Lower leg skin (tissue), 4 donors: Measurements from ENCODE around the gene NFIX. TPM values are rescaled to one million over a fixed set of nuclear protein-coding genes. Genes with fewer than 3 reads are reported as not detected.

Experiments
- DNase-seq, 2 donors: peaks; one replicate each; pipeline ENCODE4 v3.0.0-alpha.2; 2019; ENCODE audit warnings: low spot score in 2 of 2
- H3K4me3 ChIP-seq: fragments of 200-600 bp; sonication (generic); 2 replicates; pipeline ENCODE4 v1.5.1; 2017; ENCODE audit warnings: mild to moderate bottlenecking, low read depth; ENCODE audit not compliant: poor library complexity, severe bottlenecking
- POLR2A ChIP-seq, 2 donors: fragments of 450-650 bp; IDR thresholded peaks; one replicate each; pipeline ENCODE4 v1.6.1; 2016 to 2017; ENCODE audit warnings: antibody characterized with exemption in 2 of 2, mild to moderate bottlenecking in 1 of 2, moderate library complexity in 1 of 2
- WGBS, 2 donors: methylation state at CpG; one replicate each; pipeline ENCODE4 v1.1.5; 2018; 5-methylcytosine and 5-hydroxymethylcytosine counted together
- intact Hi-C: fragments of 100-400 bp; cut with DNase I; formaldehyde crosslinking; loops from one replicate; pipeline ENCODE4 v1.15.0; 2023; ENCODE audit warnings: low total_unique reads
- total RNA-seq, 4 donors: library from RNA; depleted of rRNA; stranded (reverse); fragments of >200 nt; gene quantifications; one replicate each; pipeline ENCODE4 v1.1.0, GENCODE V29; 2016
- TF ChIP-seq, protein P1 (sequence below), 3 donors: fragments of 450-650 bp; IDR thresholded peaks; one replicate each; pipeline ENCODE4 v1.5.1; 2016; ENCODE audit warnings: antibody characterized with exemption in 3 of 3, mild to moderate bottlenecking in 3 of 3, moderate library complexity in 2 of 3

Gene NFIX
- total RNA-seq, 4 donors from 2014 or later: 119 to 177 (median 136) TPM

DNA sequence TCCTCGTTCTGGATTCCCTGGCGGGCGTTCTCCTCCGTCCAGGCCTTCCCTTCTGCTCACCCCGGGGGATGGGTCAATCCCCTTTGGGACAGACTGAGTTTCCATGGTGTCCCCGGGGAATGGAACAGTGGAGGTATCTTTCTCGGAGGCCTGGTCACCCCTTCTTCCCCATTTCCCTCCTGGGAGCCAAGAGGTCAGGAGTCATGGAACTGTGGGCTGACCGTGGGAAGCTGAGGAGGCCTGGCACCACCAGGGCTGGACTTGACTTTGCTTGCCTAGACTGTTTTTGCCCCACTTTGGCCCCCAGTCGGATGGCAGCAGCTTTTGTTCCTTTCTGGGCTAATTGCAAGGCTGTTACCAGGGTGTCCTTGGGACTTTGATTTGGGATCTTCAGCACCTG is 124.8 kb downstream of the NFIX start:
- no peak overlapping the region for H3K4me3 ChIP-seq
- intact Hi-C loops: no loop called here
- 70 to 71% methylated on average over 6 to 8 of the region's 9 CpGs for WGBS, 2 donors
- TF ChIP-seq, protein P1, sequence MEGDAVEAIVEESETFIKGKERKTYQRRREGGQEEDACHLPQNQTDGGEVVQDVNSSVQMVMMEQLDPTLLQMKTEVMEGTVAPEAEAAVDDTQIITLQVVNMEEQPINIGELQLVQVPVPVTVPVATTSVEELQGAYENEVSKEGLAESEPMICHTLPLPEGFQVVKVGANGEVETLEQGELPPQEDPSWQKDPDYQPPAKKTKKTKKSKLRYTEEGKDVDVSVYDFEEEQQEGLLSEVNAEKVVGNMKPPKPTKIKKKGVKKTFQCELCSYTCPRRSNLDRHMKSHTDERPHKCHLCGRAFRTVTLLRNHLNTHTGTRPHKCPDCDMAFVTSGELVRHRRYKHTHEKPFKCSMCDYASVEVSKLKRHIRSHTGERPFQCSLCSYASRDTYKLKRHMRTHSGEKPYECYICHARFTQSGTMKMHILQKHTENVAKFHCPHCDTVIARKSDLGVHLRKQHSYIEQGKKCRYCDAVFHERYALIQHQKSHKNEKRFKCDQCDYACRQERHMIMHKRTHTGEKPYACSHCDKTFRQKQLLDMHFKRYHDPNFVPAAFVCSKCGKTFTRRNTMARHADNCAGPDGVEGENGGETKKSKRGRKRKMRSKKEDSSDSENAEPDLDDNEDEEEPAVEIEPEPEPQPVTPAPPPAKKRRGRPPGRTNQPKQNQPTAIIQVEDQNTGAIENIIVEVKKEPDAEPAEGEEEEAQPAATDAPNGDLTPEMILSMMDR (IDR thresholded peaks at IDR 0.05): no peak
- TF ChIP-seq POLR2A (IDR thresholded peaks at IDR 0.05): no peak
- no peak for DNase-seq

DNA sequence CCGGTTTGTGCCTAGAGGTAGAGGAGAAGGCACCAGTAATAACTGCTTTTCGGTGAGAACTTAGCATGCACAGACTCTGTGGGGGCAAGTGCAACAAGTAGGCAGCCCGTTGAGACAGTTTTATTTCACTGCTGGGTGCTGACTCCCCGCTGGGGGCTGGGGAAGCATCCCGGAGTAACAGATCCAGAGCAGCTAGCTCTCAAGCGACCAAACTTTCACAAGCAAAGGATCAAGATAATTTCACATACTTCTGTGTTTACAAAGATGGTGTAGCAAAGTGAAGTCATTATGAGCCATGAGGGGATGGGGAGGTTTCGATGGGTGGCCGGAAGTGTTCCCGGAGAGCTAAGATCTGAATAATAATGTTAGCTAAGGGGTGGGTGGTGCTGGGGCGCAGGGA is 125.5 kb downstream of the NFIX start:
- DNase-seq: no peak
- no peak for TF ChIP-seq POLR2A (IDR thresholded peaks at IDR 0.05)
- TF ChIP-seq, protein P1 (IDR thresholded peaks at IDR 0.05): no peak
- intact Hi-C loops: no loop called here
- H3K4me3 ChIP-seq: no peak overlapping the region
- WGBS, 2 donors: 74 to 77% methylated on average over 10 of the region's 10 CpGs

DNA sequence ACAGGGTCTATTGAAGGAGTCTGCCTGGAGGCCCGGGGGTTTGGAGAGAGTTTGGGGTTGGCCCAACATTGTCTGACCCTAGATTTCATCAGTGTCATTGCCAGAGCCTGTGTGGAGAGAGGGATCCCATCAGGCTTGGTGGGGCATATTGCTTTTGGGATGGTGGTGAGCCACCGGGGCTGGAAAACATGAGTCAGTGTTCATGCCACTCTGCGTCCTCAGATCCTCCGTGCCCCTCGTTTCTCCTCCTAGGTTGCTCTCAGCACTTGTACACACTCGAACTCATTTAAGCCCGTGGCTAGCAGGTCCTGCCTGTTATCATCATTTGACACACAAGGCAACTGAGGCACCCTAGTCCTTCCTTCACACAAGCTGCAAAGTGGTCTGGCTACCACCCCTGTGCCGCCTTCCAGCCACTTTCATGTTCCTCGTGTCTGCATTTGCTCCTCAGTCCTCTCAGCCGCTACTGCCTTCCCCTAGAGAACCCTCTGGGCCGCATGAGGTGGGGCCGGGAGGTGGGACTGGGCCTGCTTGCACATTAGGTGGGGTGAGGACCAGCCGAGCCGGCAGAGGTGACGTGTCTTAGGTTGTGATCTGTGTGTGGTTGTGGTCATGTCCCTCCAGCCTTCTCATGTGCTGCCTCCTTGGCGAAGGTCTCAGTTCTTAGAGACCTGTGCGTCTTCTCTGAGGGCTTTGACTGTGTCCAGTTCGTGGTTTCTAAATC is 126.4 kb downstream of the NFIX start:
- no peak for TF ChIP-seq POLR2A (IDR thresholded peaks at IDR 0.05)
- TF ChIP-seq, protein P1 (IDR thresholded peaks at IDR 0.05): no peak

DNA sequence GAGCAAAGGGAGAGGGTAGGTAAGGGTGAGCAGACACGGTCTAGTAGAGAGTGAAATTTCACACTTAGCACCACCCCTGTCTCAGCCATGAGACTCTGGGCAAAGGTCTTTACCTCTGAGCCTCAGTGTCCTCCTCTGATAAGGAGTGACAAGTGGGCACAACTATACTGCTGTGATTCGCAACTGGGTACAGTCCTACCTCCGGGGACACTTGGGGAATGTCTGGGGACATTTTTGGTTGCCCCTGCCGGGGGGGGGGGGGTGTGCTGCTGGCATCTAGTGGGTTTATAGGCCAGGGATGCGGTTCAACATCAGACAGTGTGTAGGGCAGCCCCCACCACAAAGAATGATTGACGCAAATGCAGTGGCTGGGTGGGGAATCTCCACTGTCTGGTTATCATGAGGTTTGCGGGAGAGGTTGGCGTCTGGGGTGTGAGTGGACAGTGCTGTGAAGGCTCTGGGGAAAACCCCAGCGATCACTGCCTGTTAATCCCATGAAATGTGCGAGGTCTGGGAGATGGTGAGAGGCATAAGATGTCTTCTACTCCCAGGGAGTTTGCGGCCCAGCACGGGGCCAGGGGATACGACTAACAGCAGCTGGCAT is 127.1 kb downstream of the NFIX start:
- H3K4me3 ChIP-seq: no peak overlapping the region
- no peak for DNase-seq
- intact Hi-C loops: no loop called here
- 85 to 92% methylated on average over 13 of the region's 13 CpGs for WGBS, 2 donors
- TF ChIP-seq POLR2A (IDR thresholded peaks at IDR 0.05): no peak
- TF ChIP-seq, protein P1 (IDR thresholded peaks at IDR 0.05): no peak

More for the DNA sequence above, 126.4 kb downstream of the NFIX start:
- intact Hi-C loops: no loop called here
- no peak overlapping the region for H3K4me3 ChIP-seq
- WGBS, 2 donors: 80 to 82% methylated on average over 18 of the region's 18 CpGs
- DNase-seq: no peak

DNA sequence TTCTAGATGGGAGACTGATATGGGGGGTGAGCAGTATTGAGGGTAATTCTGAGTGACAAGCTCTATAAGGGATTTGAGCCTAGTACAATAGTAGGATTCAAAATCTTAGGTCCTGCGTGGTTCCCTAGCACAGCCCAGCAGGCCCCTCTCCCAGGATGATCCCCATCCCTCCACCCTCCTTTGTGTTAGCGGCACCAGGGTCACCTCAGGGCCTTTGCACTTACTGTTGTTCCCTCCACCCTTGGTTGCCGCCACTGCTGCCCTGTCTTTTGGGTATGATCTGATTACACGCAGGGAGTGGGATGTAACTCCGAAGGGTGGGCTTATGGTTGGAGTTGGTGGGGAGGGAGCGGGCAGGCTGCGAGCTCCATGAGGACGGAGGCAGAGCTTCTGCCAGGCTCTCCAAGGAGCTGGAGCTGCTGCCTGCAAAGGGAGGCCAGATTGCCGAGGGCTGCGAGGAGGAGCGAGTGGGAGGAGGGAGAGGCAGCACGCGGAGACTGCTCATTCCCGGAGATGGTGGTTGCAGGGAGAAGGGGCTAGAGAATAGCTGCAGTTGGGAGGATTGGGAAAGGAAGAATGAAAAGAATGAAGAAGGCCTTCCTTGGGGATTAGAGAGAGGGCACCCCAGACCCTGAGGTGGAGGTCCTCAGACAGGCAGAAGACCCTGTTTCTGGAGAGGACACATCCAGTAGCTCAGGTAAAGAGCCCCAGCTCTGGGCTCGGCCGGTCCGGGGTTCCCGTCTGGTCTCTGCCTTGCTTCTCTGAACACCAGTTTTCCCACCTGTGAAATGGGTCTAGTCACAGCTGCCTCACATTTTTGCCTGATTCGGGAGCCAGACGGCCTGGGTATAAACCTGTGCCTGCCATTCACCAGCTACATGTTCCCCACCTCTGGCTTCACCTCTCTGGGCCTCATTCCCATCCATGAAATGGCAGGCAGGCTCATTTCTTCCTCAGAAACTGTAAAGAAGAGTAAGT is 128.0 kb downstream of the NFIX start:
- 87 to 95% methylated on average over 20 of the region's 20 CpGs for WGBS, 2 donors
- no peak for DNase-seq
- TF ChIP-seq, protein P1 (IDR thresholded peaks at IDR 0.05): no peak
- no peak for TF ChIP-seq POLR2A (IDR thresholded peaks at IDR 0.05)
- intact Hi-C loops: no loop called here
- no peak overlapping the region for H3K4me3 ChIP-seq
